Fibroblast of peridontal ligament (primary cell): ENCODE measurements around the gene RCOR3.
"Not testable (repeated sequence)": the region's sequence is repeated elsewhere in the genome, so short reads cannot be mapped to it uniquely, and the experiment has no call there.

ENCODE experiments used
- DNase-seq: peaks from one replicate; pipeline ENCODE4 v3.0.0-alpha.2; 2010; ENCODE audit errors: extremely low read depth

RCOR3 gene

GRCh38 chr1:211260141-211261107 is 1.3 kb downstream of the RCOR3 start:
- peak; percentile 70 for DNase-seq

- no peak for DNase-seq
Measured at GRCh38 chr1:211261229-211261628, 2.1 kb downstream of the RCOR3 start.

GRCh38 chr1:211263022-211263421 is 3.9 kb downstream of the RCOR3 start:
- DNase-seq, result not testable (repeated sequence)

GRCh38 chr1:211267204-211267857 is 8.2 kb downstream of the RCOR3 start:
- no peak for DNase-seq

GRCh38 chr1:211279340-211279739 is 20.2 kb downstream of the RCOR3 start:
- DNase-seq, result no peak

- no peak for DNase-seq
Measured at GRCh38 chr1:211280910-211281309, 21.7 kb downstream of the RCOR3 start.

GRCh38 chr1:211281320-211282022 is 22.3 kb downstream of the RCOR3 start:
- DNase-seq, result peak; percentile 60

- DNase-seq, result no peak
Measured at GRCh38 chr1:211282023-211282373, 22.8 kb downstream of the RCOR3 start.

- peak; percentile 84 for DNase-seq
Measured at GRCh38 chr1:211285196-211285595, 26.0 kb downstream of the RCOR3 start.

GRCh38 chr1:211287218-211287617 is 28.1 kb downstream of the RCOR3 start:
- DNase-seq, result no peak

- no peak for DNase-seq
Measured at GRCh38 chr1:211292411-211292810, 33.2 kb downstream of the RCOR3 start.

- DNase-seq, result no peak
Measured at GRCh38 chr1:211296396-211296795, 37.2 kb downstream of the RCOR3 start.

GRCh38 chr1:211305044-211305443 is 45.9 kb downstream of the RCOR3 start:
- DNase-seq, result peak; percentile 69

GRCh38 chr1:211309617-211310016 is 50.5 kb downstream of the RCOR3 start:
- DNase-seq, result no peak

- no peak for DNase-seq
Measured at GRCh38 chr1:211313392-211313791, 54.2 kb downstream of the RCOR3 start.

- DNase-seq, result no peak
Measured at GRCh38 chr1:211318576-211319280, 59.6 kb downstream of the RCOR3 start.

GRCh38 chr1:211319892-211320291 is 60.7 kb downstream of the RCOR3 start:
- DNase-seq, result no peak

- DNase-seq, result no peak
Measured at GRCh38 chr1:211320980-211321379, 61.8 kb downstream of the RCOR3 start.

- DNase-seq, result not testable (repeated sequence)
Measured at GRCh38 chr1:211321646-211322045, 62.5 kb downstream of the RCOR3 start.

- peak; percentile 69 for DNase-seq
Measured at GRCh38 chr1:211323156-211324063, 64.2 kb downstream of the RCOR3 start.
